Mesothelial cell of epicardium (in vitro differentiated cells): Measurements from ENCODE around the gene CADPS2. TPM values are rescaled to one million over a fixed set of nuclear protein-coding genes. Genes with fewer than 3 reads are reported as not detected.

ENCODE experiments used
- DNase-seq, 2 experiments: peaks; one replicate each; pipeline ENCODE4 v3.0.0; 2021; ENCODE audit warnings: low spot score in 2 of 2; ENCODE audit not compliant: unreplicated experiment in 2 of 2
- H3K27ac Mint-ChIP-seq: 2 replicates; pipeline ENCODE4 v1.8.0; 2021; ENCODE audit warnings: mixed read lengths
- H3K27me3 Mint-ChIP-seq: 2 replicates; pipeline ENCODE4 v1.8.0; 2021; ENCODE audit warnings: low read depth, mixed read lengths
- H3K36me3 Mint-ChIP-seq: 2 replicates; pipeline ENCODE4 v1.8.0; 2021; ENCODE audit warnings: mixed read lengths
- H3K4me1 Mint-ChIP-seq: 2 replicates; pipeline ENCODE4 v1.8.0; 2021; ENCODE audit warnings: mixed read lengths
- H3K4me3 Mint-ChIP-seq: 2 replicates; pipeline ENCODE4 v1.8.0; 2021; ENCODE audit warnings: mild to moderate bottlenecking, moderate library complexity, mixed read lengths
- H3K9me3 Mint-ChIP-seq: 2 replicates; pipeline ENCODE4 v1.8.0; 2021; ENCODE audit warnings: mixed read lengths
- CTCF ChIP-seq: fragments of 200-600 bp; sonication (generic); IDR thresholded peaks from one replicate; pipeline ENCODE4 v1.5.0; 2021; ENCODE audit warnings: antibody characterized with exemption; ENCODE audit not compliant: unreplicated experiment
- total RNA-seq: library from RNA; stranded (reverse); gene quantifications from 3 replicates; pipeline ENCODE4 v1.2.1, GENCODE V29; 2021

CADPS2 gene
- total RNA-seq, 1 donor from 2014 or later: 2.7 TPM

DNA sequence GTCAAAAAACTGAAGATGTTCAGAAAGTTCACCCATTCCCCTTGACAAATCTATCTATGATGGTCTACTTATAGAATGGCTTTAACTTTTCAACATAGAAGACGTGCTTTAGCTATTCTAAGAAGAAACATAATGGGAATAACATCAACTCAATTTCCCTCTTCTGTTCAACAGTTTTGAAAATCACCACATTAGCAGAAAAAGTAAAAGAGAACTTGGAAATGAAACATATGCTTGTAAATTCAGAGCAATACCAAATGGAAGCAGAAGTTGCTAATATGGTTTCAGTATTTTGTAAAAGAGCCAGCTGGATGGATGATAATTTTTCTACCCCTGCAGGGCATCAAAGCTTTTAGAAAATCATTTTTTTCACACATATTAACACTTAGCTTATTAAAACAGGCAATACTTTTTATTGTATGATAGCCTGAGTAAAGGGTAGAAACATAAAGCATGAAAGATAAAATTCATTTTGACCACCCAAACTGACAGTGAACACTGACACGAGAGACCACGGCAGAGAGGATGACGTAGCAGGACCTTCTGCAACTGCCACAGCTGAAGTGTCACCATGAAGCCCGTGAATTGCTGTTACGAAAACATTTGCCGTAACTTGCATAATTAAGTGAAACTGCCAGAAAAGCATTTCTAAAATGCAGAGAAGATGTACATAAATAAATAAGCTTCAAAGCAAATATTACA, 542.5 kb downstream of the CADPS2 start:
- no peaks in the 10 kb centered on the region for H3K9me3 Mint-ChIP-seq
- H3K27me3 Mint-ChIP-seq: peaks cover 9% of the 10 kb centered on the region

GRCh38 chr7:122340427-122340826, 545.8 kb downstream of the CADPS2 start:
- Mint-ChIP-seq H3K9me3 (no peaks in the 10 kb centered on the region), H3K27me3 (peaks cover 9% of the 10 kb centered on the region), H3K27ac (no peak overlapping the region), H3K36me3 (no peaks in the 10 kb centered on the region), H3K4me1 (peaks cover 1% of the 10 kb centered on the region), H3K4me3 (no peak overlapping the region)
- TF ChIP-seq CTCF: no peak
- DNase-seq: no peak

More for the DNA sequence above, 542.5 kb downstream of the CADPS2 start:
- TF ChIP-seq CTCF: no peak
- Mint-ChIP-seq H3K36me3 (no peaks in the 10 kb centered on the region), H3K4me1 (no peaks in the 10 kb centered on the region), H3K4me3 (no peak overlapping the region), H3K27ac (no peak overlapping the region)
- DNase-seq: no peak

DNA sequence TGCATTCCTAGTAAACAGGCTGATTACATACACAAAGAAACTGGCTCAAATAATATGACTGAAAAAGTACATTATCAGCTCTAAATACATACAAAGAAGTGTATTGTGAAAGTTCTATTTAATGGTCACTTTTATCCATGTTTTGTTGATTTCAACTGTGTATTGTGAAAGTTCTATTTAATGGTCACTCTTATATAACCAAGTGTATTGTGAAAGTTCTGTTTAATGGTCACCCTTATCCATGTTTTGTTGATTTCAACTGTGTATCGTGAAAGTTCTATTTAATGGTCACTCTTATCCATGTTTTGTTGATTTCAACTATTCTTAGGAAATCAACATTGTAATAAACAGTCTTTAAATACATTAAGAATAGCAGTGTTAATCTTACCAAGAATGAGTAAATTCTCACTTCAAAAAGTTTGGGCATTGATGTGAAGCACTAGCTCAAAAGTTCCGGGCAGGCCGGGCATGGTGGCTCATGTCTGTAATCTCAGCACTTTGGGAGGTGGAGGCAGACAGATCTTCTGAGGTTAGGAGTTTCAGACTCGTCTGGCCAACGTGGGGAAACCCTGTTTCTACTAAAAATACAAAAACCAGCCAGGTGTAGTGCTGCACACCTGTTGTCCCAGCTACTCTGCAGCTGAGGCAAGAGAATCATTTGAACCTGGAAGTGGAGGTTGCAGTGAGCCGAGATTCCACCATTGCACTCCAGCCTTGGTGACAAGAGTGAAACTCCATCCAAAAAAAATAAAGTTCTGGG, 546.9 kb downstream of the CADPS2 start:
- Mint-ChIP-seq H3K27me3 (peaks cover 10% of the 10 kb centered on the region), H3K4me3 (no peak overlapping the region), H3K4me1 (peaks cover 1% of the 10 kb centered on the region), H3K9me3 (no peaks in the 10 kb centered on the region), H3K27ac (no peak overlapping the region), H3K36me3 (no peaks in the 10 kb centered on the region)
- no peak for TF ChIP-seq CTCF
- no peak for DNase-seq

GRCh38 chr7:122337011-122337410, 549.2 kb downstream of the CADPS2 start:
- Mint-ChIP-seq H3K36me3 (no peaks in the 10 kb centered on the region), H3K4me3 (no peak overlapping the region), H3K4me1 (peaks cover 1% of the 10 kb centered on the region), H3K27ac (no peak overlapping the region), H3K9me3 (no peaks in the 10 kb centered on the region), H3K27me3 (peaks cover 25% of the 10 kb centered on the region)
- TF ChIP-seq CTCF: no peak
- DNase-seq: no peak

- Mint-ChIP-seq H3K27ac (no peak overlapping the region), H3K4me1 (no peaks in the 10 kb centered on the region), H3K4me3 (no peak overlapping the region)
These were observed 557.0 kb downstream of the CADPS2 start for GRCh38 chr7:122329145-122329802.

More at GRCh38 chr7:122329145-122329802, 557.0 kb downstream of the CADPS2 start:
- peaks cover 58% of the 10 kb centered on the region for H3K27me3 Mint-ChIP-seq
- no peak for DNase-seq
- no peaks in the 10 kb centered on the region for H3K36me3 Mint-ChIP-seq
- H3K9me3 Mint-ChIP-seq: no peaks in the 10 kb centered on the region
- TF ChIP-seq CTCF: no peak
